Stimulated activated CD4-positive, alpha-beta T cell treated with anti-CD3 and anti-CD28 coated beads, TNF-alpha, amount 100 ng/mL, for 24 hours (primary cell): ENCODE data around the gene MIER1.

Source experiments
- DNase-seq, 3 experiments: peaks; one replicate each; pipeline ENCODE4 v3.0.0-alpha.2; 2020; ENCODE audit warnings: low read depth in 3 of 3

MIER1 gene

DNA sequence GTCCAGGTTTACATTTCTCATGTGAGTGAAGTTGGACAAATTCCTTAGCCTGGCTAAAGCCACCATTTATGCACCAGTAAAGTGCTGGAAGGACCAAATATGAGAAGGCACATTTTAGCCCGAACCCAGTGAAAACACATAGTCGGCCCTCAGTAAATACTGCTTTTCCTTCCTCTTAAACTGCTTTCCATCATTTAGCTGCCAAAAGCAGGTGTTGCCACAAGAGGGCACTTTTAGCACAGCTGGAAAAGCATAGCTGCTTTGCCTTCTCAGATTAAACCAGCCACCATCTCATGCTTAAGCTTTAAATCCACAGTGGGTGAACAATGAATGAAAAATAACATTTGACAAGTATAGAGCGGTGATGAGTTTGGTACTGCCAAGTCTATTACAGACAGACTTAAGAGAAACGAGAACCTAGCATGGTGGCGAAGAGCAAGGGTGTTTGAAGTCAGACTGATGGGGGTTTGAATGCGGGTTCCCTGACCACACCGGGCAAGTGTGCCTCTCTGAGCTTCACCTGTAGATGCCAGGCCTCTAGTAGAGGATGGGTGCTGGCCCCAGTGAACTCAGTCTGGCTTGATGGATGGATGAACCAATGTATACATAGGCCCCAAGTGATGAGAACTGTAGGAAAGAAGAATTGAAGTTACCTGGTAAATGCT, 71.4 kb downstream of the MIER1 start:
- peak; percentile 34 to 44 (median 37) for DNase-seq

DNA sequence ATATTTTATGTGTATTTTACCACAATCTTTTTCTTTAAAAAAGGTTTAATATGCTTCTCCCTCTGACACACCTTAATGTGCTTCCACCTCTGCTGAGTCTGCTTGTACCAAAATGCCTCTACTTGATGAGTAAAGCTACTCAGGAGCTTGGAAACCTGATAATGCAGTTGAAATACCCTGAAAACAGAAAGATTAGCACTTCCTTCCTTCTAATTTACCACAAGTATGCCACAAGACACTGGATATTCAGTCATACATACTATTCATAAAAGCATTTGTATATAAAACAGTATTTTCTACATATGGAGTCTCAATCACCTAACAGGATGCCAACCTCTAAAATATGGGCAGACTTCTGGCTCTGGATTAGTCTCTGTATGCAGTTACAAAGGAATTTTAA, 74.2 kb downstream of the MIER1 start:
- DNase-seq = no peak

DNA sequence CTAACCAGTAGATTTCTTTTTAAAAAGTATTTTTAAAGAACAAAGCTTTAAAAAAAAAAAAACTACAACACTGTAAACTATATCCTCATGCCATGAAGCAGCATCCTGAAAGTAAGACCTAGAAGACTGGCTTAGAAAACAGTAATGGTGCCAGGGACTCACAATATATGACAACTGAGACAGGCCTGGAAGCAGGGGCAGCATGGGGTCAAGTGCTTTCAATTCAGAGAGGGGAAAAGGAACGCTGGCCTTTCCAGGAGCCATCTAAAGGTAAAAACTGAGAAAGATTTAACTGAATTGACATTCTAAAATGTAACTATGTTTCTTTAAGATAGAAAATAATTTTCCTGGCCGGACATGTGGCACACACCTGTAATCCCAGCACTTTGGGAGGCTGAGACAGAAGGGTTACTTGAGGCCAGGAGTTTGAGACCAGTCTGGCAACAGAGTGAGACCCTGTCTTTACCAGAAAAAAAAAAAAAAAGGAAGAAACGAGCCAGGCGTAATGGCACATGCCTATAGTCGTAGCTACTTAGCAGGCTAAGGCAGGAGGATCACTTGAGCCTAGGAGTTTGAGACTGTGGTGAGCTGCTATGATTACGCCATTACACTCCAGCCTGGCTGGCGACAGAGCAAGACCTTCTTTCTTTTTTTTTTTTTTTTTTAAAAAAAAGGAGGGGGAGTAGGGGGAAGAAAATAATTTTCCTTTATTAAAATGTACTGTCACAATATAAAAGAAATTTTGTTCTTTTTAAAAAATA, 75.0 kb downstream of the MIER1 start:
- DNase-seq = no peak

DNA sequence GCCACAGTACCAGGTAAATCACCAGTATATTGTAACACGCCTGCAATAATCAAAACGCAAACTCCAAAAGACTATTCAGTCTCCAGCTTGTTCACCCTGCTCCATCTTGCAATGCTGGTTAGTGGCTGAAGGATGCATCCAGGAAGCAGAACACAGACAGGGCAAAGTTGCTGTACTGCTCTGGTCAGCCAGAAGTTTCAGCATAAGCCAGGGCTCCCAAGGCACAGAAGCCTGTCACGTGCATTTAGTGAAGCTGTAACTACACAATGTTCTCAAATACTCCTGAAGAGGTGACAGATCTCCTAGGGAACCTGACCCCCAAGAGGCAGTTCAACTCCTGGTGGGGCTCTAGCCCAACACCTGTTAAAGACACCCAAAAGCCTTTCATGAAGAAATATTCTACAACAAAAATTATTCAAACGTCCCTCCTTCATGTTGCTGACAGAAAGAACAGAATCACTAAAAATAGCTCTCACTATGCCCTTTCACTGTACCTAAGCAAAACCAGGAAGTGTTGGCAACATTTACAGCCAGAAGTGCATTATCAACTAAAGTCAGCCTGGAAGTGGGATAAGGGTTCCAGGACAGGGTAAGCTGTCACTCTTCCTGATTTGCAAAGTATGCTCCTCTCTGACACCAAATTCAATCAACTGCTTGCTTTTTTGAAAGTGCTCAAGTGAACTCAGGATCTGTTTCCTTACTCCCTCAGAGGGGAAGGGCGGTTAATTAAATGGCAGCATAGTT, 77.1 kb downstream of the MIER1 start:
- no peak for DNase-seq

DNA sequence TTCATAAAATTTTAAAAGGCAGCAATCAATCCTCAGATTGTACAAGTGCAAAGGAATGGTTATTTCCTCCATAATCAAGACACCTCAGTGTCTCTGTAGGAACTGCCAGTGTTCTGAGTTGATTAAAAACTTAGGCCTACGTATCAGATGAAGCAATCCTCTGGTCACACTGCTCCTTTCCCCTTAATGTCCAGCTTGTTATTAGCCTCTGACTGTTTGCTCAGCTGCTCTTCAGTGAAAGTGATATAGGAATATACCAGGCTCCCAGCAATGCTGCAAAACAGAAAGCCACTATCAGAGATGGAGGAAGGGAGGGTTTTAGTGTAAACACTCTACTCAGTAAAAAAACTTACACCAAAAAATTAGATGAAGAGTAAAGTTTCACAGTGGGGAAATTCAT, 79.4 kb downstream of the MIER1 start:
- DNase-seq = no peak

DNA sequence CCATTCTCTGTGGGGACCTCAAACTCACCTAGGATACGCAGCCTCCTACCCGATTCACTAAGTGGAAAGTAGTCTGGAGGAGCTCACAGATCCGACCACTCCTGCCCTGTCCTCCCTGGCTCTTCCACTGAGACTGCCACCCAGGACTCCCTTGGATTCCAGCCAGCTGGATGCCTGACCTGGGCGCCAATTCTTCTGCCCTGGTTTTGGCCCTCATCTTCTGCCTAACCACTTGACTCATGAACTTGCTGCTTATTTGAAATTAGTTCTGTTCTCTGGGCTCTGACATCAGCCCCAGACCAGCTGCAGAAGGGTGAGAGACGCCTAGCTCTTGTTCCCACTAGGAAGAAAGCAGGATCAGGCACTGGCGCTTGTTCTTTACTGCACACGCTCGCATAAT, 80.3 kb downstream of the MIER1 start:
- DNase-seq = no peak

DNA sequence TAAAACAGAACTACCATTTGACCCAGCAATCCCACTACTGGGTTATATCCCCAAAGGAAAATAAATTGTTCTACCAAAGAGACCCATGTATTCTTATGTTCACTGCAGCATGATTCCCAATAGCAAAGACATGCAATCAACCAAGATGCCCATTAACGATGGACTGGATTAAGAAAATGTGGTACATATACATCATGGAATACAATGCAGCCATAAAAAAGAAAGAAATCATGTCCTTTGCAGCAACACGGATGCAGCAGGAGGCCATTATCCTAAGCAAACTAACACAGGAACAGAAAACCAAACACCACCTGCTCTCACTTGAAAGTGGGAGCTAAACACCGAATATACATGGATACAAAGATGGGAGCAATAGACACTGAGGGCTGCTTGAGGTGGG, 85.0 kb downstream of the MIER1 start:
- DNase-seq = no peak

DNA sequence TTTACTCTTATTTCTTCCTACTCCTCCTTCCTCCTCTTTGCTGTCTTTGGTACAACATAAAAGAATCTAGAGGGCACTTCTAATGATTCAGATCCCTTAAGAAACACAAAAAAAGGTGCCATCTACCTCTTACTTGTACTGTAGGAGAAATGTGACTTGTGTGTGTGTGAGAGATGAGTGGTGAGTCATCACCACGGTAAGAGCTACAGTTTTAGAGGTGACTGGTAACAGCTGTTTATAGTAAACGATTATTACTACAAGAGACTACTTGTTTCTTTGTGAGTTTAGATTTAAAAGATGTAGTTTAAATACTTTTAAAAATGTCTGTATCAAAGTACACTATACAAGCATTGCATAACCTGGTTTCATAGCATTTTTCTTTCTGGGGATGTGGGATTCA, 88.8 kb downstream of the MIER1 start:
- no peak for DNase-seq

DNA sequence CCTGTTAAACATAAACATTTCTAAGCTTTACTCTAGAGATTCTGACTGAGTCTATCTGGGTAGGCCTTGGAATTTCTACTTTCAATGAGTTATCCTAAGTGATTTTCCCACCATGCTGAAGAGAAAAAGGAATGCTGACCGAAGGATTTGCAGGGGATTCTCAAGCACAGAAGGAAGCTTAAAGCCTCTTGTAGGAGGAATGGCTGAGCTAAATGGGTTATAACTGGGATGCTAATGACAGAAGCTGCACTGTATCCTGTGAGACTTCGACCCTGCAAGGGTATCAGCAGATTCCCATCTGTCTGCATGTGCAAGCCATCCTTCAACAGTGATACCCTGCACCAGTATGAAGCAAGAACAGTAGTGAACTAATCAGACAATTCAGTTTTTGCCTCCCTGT, 93.8 kb downstream of the MIER1 start:
- DNase-seq = no peak

DNA sequence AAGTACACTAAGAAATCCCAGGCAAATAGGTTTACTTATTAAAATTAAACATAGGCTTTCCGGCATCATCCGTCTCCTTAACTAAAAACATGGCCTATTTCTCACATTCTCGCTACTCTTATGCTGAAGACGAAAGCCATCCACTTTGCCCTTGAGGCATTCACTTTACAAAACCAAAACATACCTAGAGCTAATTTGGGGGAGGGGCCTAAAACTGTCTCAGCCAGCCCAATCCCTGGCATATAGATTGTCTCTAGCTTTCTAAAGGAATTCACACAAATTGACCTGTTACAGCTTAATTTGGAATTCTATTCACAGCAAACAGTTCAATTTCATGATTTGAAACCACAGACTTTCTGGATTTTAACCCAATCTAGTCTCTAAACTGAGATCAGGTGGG, 94.3 kb downstream of the MIER1 start:
- DNase-seq = no peak

DNA sequence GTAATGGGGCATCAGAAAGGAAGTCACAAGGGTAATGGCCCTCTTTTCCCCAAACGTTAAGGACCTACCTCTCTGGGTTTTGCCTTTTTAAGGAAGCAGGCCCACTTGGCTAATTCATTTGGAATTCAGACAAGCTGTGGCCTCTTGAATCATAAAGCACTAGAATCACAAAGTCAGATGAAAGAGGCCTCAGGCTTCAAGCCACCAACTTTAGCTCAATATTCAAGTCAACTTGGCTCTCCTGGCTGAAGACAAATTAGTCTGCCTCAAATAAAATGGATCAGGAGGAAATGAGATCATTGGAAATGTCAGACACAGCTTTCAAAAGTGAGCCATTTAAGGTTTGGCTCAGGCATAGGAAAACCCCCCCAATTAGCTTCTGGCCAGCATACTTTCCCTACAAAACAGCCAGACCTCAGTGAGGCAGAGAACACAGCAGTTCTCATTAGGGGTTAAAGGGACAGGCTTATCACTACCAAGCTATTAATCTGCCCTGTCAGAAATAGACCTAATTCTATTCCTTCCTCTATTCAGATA, 94.9 kb downstream of the MIER1 start:
- DNase-seq = no peak

DNA sequence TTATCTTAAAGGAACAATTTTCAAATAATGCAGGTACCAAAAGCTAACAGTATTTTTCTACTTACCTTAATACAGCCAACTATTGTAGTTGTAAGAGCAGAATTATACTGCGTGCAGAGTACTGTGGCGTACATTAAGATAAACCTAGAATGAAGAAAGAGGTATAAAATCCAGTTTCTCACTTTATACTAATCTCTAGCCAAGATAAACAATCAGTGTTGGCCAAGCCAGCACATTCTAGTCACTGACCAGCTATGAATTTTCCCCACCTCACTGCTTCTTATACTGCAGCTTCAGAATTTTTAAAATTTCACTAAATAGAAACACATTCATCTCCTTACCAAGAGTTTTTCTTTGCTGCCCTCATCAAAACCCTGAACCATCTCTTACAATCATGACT, 95.5 kb downstream of the MIER1 start:
- no peak for DNase-seq

DNA sequence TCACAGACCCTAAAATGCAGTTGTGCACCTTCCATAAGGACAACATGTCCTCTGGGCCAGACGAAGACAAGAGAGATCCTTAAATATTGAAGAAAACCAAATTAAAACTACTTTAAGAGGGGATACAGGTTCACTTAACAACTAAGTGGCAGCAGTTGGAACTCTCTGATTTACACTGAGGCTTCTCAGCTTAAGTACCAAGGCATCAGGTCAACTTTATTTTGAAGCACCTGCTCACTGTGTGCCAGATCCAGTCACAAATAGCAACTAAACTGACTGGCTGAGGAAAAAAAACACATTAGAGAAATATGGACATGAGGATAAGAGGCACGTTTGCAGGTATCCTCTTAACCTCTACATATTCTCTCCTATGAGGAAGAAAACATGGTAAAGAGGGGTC, 96.0 kb downstream of the MIER1 start:
- no peak for DNase-seq

DNA sequence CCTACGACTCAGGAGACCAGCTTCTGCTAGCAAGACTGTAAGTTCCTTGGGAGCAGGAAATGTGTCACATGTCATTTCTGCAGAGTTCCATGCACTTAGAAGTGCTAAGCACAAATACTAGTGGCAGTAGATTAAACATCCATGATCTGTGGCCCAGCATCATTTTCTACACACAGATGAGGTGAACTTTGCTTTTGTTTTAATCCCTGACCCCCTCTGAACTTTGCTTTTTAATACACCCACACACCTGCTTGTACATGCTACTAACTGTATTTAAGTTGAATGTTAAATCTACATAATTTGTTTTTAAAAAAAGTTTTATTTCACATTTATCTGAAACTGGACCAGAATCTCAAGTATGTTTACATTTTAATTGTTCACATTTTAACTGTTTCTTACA, 104.7 kb downstream of the MIER1 start:
- DNase-seq = no peak

DNA sequence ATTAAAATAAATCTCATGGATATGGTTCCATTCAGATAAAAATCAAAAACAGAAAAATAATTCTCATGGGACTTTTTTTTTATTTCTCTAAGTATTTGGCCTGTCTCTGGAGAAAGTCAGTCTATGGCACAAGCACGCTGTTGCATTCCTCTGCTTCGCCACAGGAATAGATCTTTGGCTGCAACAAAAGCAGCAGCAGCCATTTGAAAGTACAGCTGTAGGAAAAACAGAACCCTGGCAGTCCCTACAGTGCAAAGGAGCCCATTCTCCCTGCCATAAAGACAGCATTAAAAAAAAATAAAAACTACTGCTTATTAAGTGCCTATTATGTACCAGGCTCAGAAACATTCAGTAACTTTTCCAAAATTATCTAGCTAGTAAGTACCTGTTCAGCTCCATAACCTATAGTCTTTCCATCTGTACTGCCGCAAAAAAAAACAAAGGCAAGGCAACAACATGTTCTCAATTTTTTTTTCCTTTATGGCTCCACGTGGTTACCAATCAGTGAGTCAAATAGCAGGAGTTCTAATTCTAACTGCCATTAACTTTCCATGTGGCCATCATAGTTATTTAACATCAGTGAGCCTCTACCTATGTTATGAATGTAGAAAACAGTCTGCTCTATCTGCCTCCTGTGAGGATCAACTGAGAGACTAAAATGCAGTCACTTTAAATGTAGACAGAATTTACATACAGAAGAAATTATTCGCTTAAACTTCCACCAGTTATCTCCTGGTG, 106.5 kb downstream of the MIER1 start:
- DNase-seq = no peak

DNA sequence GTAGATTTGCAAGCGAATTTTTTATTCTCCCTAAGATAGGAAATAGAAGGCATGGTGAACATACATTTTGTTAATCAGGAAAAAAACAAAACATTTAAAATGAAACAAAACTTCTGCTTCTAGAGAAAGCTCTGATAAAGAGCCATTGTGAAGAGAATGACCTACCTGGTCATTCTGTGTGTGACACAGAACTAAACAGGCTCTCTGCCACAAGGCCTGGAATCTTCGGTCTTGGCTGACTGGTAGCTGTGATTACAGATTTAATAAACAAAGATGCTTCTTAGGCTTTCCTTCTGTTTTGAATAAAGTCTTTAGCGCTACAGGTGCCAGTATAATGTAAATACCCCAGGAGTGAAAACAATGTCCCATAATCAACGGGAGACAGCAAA, 107.1 kb downstream of the MIER1 start:
- no peak for DNase-seq
